HTR-8/SVneo (cell line): Measurements from ENCODE around the gene TOR3A.
A peak's percentile ranks its signal among the peaks of the same experiment; 100 is the strongest.

Experiments
- DNase-seq: peaks from one replicate; pipeline ENCODE4 v3.0.0; 2011; ENCODE audit warnings: low spot score, mixed read lengths; ENCODE audit not compliant: insufficient read length
- FAIRE-seq: peaks from 2 replicates; lab custom pipeline; 2011; peaks lifted over from hg19 to GRCh38; lab: Jason Lieb, UNC

The TOR3A gene

GRCh38 chr1:179061360-179062282, 20.2 kb upstream of the TOR3A start:
- DNase-seq (no peak), FAIRE-seq (no peak)

DNA sequence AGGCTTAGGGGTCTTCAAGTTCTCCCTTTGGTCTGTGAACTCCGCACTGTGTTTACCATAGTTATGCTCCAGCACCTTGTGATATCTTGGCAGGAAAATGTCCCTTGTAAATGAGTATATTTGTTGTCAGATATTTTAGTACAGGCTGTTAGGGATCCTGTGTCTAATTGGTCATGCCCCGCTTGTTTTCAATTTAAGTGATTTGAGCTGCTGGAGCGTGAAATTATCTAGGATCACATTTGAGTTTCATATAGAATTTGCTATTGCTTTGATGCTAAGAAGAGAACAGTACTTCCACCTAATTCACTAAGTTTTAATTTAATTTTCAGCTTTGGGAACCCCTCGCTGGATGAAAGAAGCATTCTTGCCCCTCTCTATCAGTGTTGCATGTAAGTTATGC, 15.4 kb upstream of the TOR3A start:
- DNase-seq (no peak), FAIRE-seq (no peak)

GRCh38 chr1:179077396-179077795, 4.5 kb upstream of the TOR3A start:
- no peak for FAIRE-seq
- no peak for DNase-seq

DNA sequence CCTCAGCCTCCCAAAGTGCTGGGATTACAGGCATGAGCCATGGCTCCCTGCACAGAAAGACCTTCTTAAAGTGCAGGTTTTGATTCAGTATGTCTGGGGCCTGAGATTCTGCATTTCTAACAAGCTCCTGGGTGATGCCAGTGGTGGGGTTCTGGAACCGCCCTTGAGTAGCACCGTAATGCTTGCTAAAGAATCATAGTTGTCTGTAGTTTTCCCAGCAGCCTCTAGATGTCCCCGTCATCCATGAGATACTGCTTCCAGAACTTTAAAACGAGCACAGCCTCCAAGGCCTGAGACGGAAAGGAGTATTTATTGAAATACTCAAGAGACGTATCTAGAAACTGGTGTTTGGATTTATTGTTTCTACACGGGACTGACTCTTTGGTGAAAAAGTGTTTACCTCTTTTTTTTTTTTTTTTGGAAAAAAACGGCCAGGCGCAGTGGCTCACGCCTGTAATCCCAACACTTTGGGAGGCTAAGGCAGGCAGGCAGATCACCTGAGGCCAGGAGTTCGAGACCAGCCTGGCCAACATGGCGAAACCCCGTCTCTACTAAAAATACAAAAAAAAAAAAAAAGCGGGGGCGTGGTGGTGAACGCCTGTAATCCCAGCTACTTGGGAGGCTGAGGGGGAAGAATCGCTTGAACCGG, 2.6 kb upstream of the TOR3A start:
- DNase-seq, result peak; percentile 70

GRCh38 chr1:179080866-179081686, 794 bp upstream of the TOR3A start:
- no peak for DNase-seq
- no peak for FAIRE-seq

More for the DNA sequence above, 2.6 kb upstream of the TOR3A start:
- FAIRE-seq, result no peak

GRCh38 chr1:179082333-179082998, 596 bp downstream of the TOR3A start:
- no peak for FAIRE-seq
- peak; percentile 46 for DNase-seq

- FAIRE-seq (no peak), DNase-seq (no peak)
Observed at GRCh38 chr1:179082999-179083335, 1.1 kb downstream of the TOR3A start.

GRCh38 chr1:179083533-179083932, 1.7 kb downstream of the TOR3A start:
- no peak for FAIRE-seq
- no peak for DNase-seq

DNA sequence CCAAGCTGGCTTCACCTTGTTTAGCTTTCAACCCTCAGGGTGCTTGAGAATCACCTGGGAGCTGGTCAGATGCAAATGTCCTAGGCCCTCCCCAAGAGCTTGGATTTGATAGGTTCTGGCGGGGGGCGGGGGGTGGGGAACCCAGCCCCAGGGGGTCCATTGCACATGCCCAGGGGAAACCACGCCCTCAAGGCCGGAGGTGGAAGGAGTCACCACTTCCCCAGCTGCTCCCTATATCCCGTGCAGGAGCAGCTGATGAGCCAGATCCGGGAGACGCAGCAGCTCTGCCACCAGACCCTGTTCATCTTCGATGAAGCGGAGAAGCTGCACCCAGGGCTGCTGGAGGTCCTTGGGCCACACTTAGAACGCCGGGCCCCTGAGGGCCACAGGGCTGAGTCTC, 5.8 kb downstream of the TOR3A start:
- FAIRE-seq (no peak), DNase-seq (no peak)

DNA sequence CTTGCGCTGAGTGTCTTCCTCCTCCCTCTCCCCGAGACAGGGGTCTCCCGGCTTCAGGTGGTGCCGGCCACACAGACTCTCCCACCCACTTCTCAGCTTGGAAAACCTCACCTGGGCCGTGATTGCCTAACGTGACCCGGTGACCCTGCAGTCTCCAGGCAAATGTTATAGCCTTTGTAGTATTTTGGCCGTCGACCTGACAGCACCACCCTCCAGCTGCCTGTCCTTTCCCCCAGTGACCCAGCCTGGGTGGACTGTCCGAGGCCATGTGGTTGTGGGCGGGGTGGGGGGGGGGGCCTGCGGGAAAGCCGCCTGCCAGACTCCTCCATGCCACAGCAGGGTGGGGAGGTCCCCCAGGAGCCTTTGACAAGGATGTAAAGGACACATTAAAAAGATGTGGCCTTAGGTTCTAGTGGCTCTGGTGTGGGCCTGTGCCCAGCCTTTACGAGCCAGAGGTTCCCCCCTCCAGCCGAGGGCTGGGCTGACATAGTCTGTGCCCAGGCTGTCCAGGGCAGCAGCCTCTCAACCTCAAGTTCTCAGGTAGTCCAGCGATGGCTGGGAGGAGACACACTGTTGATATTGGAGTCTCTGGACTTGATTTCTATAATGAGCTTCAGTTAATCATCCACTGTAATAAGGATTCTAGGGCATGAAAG, 8.1 kb downstream of the TOR3A start:
- no peak for DNase-seq
- FAIRE-seq, result no peak

DNA sequence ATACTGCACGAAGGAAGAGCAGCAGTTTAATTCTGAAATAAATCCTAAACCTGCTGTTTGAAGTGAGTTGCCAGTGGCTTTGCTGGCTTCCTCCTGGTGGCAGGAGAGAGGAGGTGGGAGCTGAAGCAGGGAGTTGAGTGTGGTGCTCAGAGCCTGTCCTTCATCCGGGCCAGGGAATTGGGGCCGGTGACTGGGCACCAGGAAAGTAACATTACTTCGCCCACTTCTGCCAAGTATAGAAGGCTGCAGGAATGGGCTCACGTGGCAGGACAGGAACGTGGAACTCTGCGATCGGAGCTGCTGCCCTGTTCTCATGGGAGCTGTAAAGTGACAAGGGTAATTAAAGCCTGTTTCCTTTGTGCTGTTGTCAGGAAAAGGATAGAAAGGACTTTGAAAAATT, 8.7 kb downstream of the TOR3A start:
- no peak for FAIRE-seq
- DNase-seq, result no peak

- FAIRE-seq, result no peak
- no peak for DNase-seq
Observed at GRCh38 chr1:179090923-179091322, 9.1 kb downstream of the TOR3A start.

- DNase-seq, result no peak
Observed at GRCh38 chr1:179091691-179092165, 9.9 kb downstream of the TOR3A start.

DNA sequence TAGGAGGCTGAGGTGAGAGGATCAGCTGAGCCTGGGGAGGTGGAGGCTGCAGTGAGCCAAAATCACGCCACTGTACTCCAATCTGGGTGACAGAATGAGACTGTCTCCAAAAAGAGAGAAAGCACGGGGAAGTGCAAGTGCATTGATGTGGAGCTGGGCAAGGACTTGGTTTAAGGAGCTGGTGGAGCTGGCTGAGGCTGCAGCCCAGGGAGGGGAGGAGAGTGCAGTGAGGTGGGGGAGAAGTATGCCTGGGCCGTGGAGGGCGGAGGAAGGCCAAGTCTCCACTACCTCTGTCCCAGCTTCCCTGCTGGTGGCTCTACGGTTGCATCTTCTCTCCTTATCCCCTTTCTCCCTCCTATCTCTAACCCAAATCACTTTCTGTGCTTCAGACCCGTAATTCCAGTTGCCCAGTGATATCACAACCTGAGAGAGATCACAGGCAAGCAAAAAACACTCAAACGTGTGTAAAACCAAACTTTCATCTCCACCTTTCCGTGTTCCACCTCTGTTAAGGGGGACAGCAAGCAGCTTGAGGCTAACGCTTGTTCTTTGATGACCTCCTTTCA, 11.1 kb downstream of the TOR3A start:
- no peak for FAIRE-seq

More at GRCh38 chr1:179091691-179092165, 9.9 kb downstream of the TOR3A start:
- FAIRE-seq, result no peak

GRCh38 chr1:179094818-179095217, 12.9 kb downstream of the TOR3A start:
- DNase-seq, result no peak
- no peak for FAIRE-seq

More for the DNA sequence above, 11.1 kb downstream of the TOR3A start:
- DNase-seq, result no peak

GRCh38 chr1:179095377-179095776, 13.5 kb downstream of the TOR3A start:
- no peak for FAIRE-seq

GRCh38 chr1:179095924-179096323, 14.1 kb downstream of the TOR3A start:
- no peak for FAIRE-seq
- DNase-seq, result no peak

More at GRCh38 chr1:179095377-179095776, 13.5 kb downstream of the TOR3A start:
- no peak for DNase-seq

- no peak for DNase-seq
- FAIRE-seq, result no peak
Observed at GRCh38 chr1:179099891-179100290, 18.0 kb downstream of the TOR3A start.

GRCh38 chr1:179101566-179101965, 19.7 kb downstream of the TOR3A start:
- DNase-seq (no peak), FAIRE-seq (no peak)
